KMS-11 (cell line): Measurements from ENCODE around the gene ADCY7.

ENCODE experiments used
- H2AFZ ChIP-seq: fragments of 200-600 bp; sonication (generic); 2 replicates; pipeline ENCODE4 v1.6.1; 2016; ENCODE audit warnings: antibody characterized with exemption, mixed run types, low read depth
- H3K27ac ChIP-seq: fragments of 200-600 bp; sonication (generic); 2 replicates; pipeline ENCODE4 v1.6.1; 2016; ENCODE audit warnings: mild to moderate bottlenecking, mixed run types
- H3K27me3 ChIP-seq: fragments of 200-600 bp; sonication (generic); 2 replicates; pipeline ENCODE4 v1.6.1; 2017; ENCODE audit warnings: mild to moderate bottlenecking, low read depth, mixed run types, moderate library complexity; ENCODE audit not compliant: insufficient read depth
- H3K36me3 ChIP-seq: fragments of 200-600 bp; sonication (generic); 2 replicates; pipeline ENCODE4 v1.6.1; 2017; ENCODE audit warnings: mild to moderate bottlenecking, mixed run types; ENCODE audit not compliant: insufficient read depth
- H3K4me1 ChIP-seq: fragments of 200-600 bp; sonication (generic); 2 replicates; pipeline ENCODE4 v1.6.1; 2016; ENCODE audit warnings: mild to moderate bottlenecking, low read depth, mixed run types; ENCODE audit not compliant: poor library complexity, severe bottlenecking
- H3K4me2 ChIP-seq: fragments of 200-600 bp; sonication (generic); 2 replicates; pipeline ENCODE4 v1.7.0; 2016; ENCODE audit warnings: mild to moderate bottlenecking, mixed run types
- H3K4me3 ChIP-seq: fragments of 200-600 bp; sonication (generic); IDR thresholded peaks from 2 replicates; pipeline ENCODE4 v1.6.1; 2017; ENCODE audit warnings: low read depth, low read length, mixed read lengths; ENCODE audit not compliant: insufficient read depth
- H3K79me2 ChIP-seq: fragments of 200-600 bp; sonication (generic); 2 replicates; pipeline ENCODE4 v1.6.1; 2016; ENCODE audit warnings: low read depth, mixed run types; ENCODE audit not compliant: insufficient read depth
- H3K9ac ChIP-seq: fragments of 200-600 bp; sonication (generic); 2 replicates; pipeline ENCODE4 v1.6.1; 2016; ENCODE audit warnings: mild to moderate bottlenecking, mixed run types
- H4K20me1 ChIP-seq: fragments of 200-600 bp; sonication (generic); 2 replicates; pipeline ENCODE4 v1.6.1; 2016; ENCODE audit warnings: mild to moderate bottlenecking, mixed run types; ENCODE audit not compliant: insufficient read depth
- CTCF ChIP-seq: fragments of 200-600 bp; sonication (generic); conservative IDR thresholded peaks from 2 replicates; pipeline ENCODE4 v1.6.1; 2017; ENCODE audit warnings: low read depth, mild to moderate bottlenecking, antibody characterized with exemption, low read length, moderate library complexity, mixed read lengths

The ADCY7 gene

GRCh38 chr16:50227665-50228064, 38.7 kb upstream of the ADCY7 start:
- no peak for TF ChIP-seq CTCF
- H3K36me3 ChIP-seq = peaks cover 12% of the 10 kb centered on the region; the same call in 1 of the 2 replicates

GRCh38 chr16:50228364-50228868, 37.9 kb upstream of the ADCY7 start:
- Histone ChIP-seq H3K4me2 (no peak overlapping the region), H3K36me3 (peaks cover 12% of the 10 kb centered on the region; the same call in 1 of the 2 replicates)

More at GRCh38 chr16:50227665-50228064, 38.7 kb upstream of the ADCY7 start:
- H2AFZ ChIP-seq = no peak overlapping the region
- no peak overlapping the region for H3K27ac ChIP-seq
- no peaks in the 10 kb centered on the region for H3K27me3 ChIP-seq
- no peaks in the 10 kb centered on the region for H3K4me1 ChIP-seq
- no peak overlapping the region for H3K4me2 ChIP-seq
- H3K9ac ChIP-seq = no peak overlapping the region
- H3K4me3 ChIP-seq = no peak overlapping the region
- no peaks in the 10 kb centered on the region for H3K79me2 ChIP-seq
- H4K20me1 ChIP-seq = no peaks in the 10 kb centered on the region

GRCh38 chr16:50229149-50229726, 37.1 kb upstream of the ADCY7 start:
- Histone ChIP-seq H4K20me1 (no peaks in the 10 kb centered on the region), H3K36me3 (peaks cover 12% of the 10 kb centered on the region; the same call in 1 of the 2 replicates), H3K9ac (no peak overlapping the region), H3K27me3 (no peaks in the 10 kb centered on the region), H2AFZ (no peak overlapping the region), H3K4me1 (no peaks in the 10 kb centered on the region), H3K4me2 (no peak overlapping the region), H3K27ac (no peak overlapping the region), H3K79me2 (no peaks in the 10 kb centered on the region), H3K4me3 (no peak overlapping the region)
- no peak for TF ChIP-seq CTCF

More at GRCh38 chr16:50228364-50228868, 37.9 kb upstream of the ADCY7 start:
- Histone ChIP-seq H3K4me1 (no peaks in the 10 kb centered on the region), H4K20me1 (no peaks in the 10 kb centered on the region), H3K27ac (no peak overlapping the region), H3K4me3 (no peak overlapping the region), H2AFZ (no peak overlapping the region), H3K27me3 (no peaks in the 10 kb centered on the region), H3K9ac (no peak overlapping the region), H3K79me2 (no peaks in the 10 kb centered on the region)
- no peak for TF ChIP-seq CTCF

GRCh38 chr16:50234771-50235556, 31.4 kb upstream of the ADCY7 start:
- H3K27me3 ChIP-seq = no peaks in the 10 kb centered on the region
- no peaks in the 10 kb centered on the region for H3K36me3 ChIP-seq
- H2AFZ ChIP-seq = no peak overlapping the region
- H3K79me2 ChIP-seq = no peaks in the 10 kb centered on the region
- H3K4me1 ChIP-seq = no peaks in the 10 kb centered on the region
- no peak overlapping the region for H3K9ac ChIP-seq
- H3K4me3 ChIP-seq = no peak overlapping the region
- H3K27ac ChIP-seq = no peak overlapping the region
- H4K20me1 ChIP-seq = no peaks in the 10 kb centered on the region
- H3K4me2 ChIP-seq = no peak overlapping the region
- no peak for TF ChIP-seq CTCF
